Muscle of leg (tissue), 11 donors: ENCODE results near the gene OR10A3. TPM values are rescaled to one million over a fixed set of nuclear protein-coding genes. Genes with fewer than 3 reads are reported as not detected.

ENCODE experiments used
- DNase-seq: peaks from one replicate; pipeline ENCODE4 v3.0.0; 2013
- H3K27ac ChIP-seq: one replicate; pipeline ENCODE4 v1.5.1; 2013; ENCODE audit warnings: mild to moderate bottlenecking, low read length, control low read depth
- H3K27me3 ChIP-seq: one replicate; pipeline ENCODE4 v1.6.1; 2013; ENCODE audit warnings: low read length; ENCODE audit not compliant: control insufficient read depth, insufficient read depth
- H3K36me3 ChIP-seq: one replicate; pipeline ENCODE4 v1.6.1; 2013; ENCODE audit warnings: low read length; ENCODE audit not compliant: control insufficient read depth, insufficient read depth
- H3K4me1 ChIP-seq: one replicate; pipeline ENCODE4 v1.6.1; 2013; ENCODE audit warnings: low read length; ENCODE audit not compliant: control insufficient read depth, insufficient read depth
- H3K4me3 ChIP-seq: one replicate; pipeline ENCODE4 v1.5.1; 2013; ENCODE audit warnings: low read length, control low read depth
- H3K9me3 ChIP-seq: replicated peaks from 2 replicates; pipeline ENCODE4 v1.6.1; 2013; ENCODE audit warnings: low read depth, low read length; ENCODE audit not compliant: control insufficient read depth
- WGBS: methylation state at CpG from one replicate; pipeline ENCODE4 v1.1.5; 2013; ENCODE audit warnings: missing lambda C conversion rate; ENCODE audit not compliant: insufficient coverage; 5-methylcytosine and 5-hydroxymethylcytosine counted together
- polyA plus RNA-seq, 8 donors: library from polyadenylated mRNA; unstranded; fragments of 120-200 nt; gene quantifications; one replicate each; pipeline versions ENCODE4 v1.2.1 to v1.2.3, GENCODE V29; 2013; ENCODE audit warnings: inconsistent platforms in 1 of 8, low replicate concordance in 1 of 8; ENCODE audit not compliant: insufficient read length in 8 of 8, insufficient read depth in 1 of 8
- total RNA-seq: library from RNA; stranded (reverse); fragments of 120-200 nt; gene quantifications from one replicate; pipeline ENCODE4 v1.2.4, GENCODE V29; 2013

The OR10A3 gene
- total and polyA plus RNA-seq, 9 donors, result 0.04 to 0.17 (median 0.12) TPM; not detected in 6

DNA sequence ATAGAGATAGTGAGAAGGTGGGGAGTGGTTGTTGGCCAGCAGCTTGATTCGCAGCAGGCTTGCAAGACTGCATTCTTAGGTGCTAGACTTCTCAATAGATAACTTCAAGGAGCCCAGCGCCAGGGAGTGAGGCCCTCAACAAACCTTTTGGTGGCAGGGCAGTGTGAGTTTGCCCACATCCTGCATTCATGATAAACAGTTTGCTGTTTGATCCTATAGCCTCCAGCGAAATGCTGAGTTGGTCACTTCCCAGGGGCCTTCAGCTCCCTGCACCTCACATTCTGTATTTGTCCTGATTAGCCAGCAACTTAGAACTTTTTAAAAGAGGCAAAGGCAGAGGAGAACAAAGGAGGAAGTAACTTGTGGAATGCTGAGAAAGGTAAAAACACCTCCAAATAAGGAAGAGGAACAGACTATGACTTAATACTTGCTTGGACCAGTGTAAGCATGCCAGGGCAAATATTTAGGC lies 35.5 kb downstream of the OR10A3 start:
- Histone ChIP-seq H3K4me3 (no peak overlapping the region), H3K27me3 (no peaks in the 10 kb centered on the region), H3K4me1 (no peaks in the 10 kb centered on the region), H3K9me3 (no peaks in the 10 kb centered on the region), H3K36me3 (no peaks in the 10 kb centered on the region), H3K27ac (no peak overlapping the region)
- no peak for DNase-seq
- 37% methylated on average over 2 of the region's 3 CpGs for WGBS

DNA sequence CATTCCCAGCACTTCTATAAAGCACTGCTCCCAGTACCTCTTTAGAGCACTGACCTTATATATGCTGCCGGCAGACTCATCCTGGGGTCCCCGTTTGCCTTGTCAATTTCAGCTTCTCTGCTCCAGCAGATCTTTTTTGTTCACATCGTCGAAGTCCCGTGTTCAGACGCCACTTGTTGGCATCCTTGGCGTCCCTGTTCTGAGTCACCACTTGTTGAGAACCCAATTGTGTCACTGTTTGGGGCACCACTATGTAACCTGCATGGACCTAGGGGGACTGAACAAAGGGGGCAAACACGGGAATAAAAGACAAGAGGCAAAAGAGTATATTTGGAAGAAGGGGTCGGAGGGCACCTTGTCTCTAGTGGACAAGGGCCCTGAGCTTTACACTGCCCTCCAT lies 36.0 kb downstream of the OR10A3 start:
- DNase-seq, result no peak
- no peaks in the 10 kb centered on the region for H3K9me3 ChIP-seq
- no peak overlapping the region for H3K4me3 ChIP-seq
- no peaks in the 10 kb centered on the region for H3K27me3 ChIP-seq
- H3K4me1 ChIP-seq, result no peaks in the 10 kb centered on the region
- 77% methylated on average over 8 of the region's 9 CpGs for WGBS
- H3K27ac ChIP-seq, result no peak overlapping the region
- no peaks in the 10 kb centered on the region for H3K36me3 ChIP-seq

DNA sequence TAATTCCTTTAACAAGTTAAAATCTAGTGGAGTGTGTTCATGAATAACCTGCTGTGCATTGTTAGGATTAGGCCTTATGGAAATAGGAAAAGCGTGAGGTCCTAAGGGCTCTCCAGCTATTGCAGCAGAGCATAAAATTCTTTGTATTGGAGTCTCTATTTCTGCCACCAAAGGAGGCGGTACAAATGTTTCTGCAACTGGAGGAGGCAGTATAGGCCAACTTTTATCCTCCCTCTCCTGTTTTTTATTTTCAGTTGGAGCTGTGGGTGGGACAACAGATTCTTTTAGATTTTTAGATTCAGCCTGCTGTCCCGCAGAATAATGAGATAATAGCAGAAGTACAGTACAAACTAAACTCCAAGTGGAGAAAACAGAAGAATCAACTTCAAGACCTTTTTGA lies 36.6 kb downstream of the OR10A3 start:
- WGBS, result 50% methylated on average over 1 of the region's 3 CpGs
- no peaks in the 10 kb centered on the region for H3K36me3 ChIP-seq
- peak; percentile 12 for DNase-seq
- H3K9me3 ChIP-seq, result no peaks in the 10 kb centered on the region
- H3K27me3 ChIP-seq, result no peaks in the 10 kb centered on the region
- no peak overlapping the region for H3K4me3 ChIP-seq
- H3K4me1 ChIP-seq, result no peaks in the 10 kb centered on the region
- H3K27ac ChIP-seq, result no peak overlapping the region

DNA sequence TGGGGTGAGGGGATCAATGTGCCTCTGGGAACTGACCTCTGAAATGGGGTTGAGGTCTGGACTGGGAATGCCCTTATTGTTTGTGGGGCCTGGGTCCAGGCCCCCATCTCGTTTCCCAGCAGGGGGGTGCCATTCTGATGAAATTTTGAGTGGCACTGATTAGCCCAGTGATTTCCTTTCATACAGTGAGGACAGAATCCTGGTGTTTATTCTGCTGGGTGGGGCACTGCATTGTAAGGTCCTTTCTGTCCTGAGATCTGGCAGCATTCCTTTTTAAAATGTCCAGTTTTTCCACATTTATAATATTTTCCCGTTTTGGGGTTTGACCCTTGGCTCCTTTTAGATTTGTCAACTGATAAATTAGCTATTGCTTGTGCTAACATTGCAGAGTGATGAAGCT lies 37.6 kb downstream of the OR10A3 start:
- no peak for DNase-seq
- 14% methylated on average over 1 of the region's 2 CpGs for WGBS
- H3K4me3 ChIP-seq, result no peak overlapping the region
- no peak overlapping the region for H3K27ac ChIP-seq
- no peaks in the 10 kb centered on the region for H3K27me3 ChIP-seq
- no peaks in the 10 kb centered on the region for H3K9me3 ChIP-seq
- H3K36me3 ChIP-seq, result no peaks in the 10 kb centered on the region
- no peaks in the 10 kb centered on the region for H3K4me1 ChIP-seq

DNA sequence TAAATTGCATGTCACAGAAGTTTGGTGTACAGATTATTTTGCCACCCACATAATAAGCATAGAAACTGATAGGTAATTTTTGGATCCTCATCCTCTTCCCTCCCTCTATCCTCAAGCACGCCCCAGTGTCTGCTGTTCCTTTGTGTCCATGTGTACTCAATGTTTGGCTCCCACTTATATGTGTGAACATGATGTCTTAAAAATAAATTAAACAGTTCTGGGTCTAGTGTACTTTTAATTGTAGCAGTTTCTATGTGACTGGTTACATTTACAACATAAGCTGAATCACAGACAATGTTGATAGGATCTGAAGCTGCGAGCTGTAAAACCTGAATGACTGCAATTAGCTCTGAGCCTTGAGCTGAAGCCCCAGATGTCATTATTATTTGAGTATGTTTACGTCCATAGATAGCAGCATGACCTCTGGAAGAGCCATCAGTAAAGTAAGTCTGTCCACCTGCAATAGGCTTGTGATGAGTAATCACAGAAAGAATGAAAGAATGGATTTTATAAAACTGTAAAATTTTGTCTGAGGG lies 40.1 kb downstream of the OR10A3 start:
- no peak for DNase-seq
- H3K27me3 ChIP-seq, result no peaks in the 10 kb centered on the region
- no peaks in the 10 kb centered on the region for H3K4me1 ChIP-seq
- H3K9me3 ChIP-seq, result no peaks in the 10 kb centered on the region
- no peaks in the 10 kb centered on the region for H3K36me3 ChIP-seq
- no peak overlapping the region for H3K4me3 ChIP-seq
- H3K27ac ChIP-seq, result no peak overlapping the region
- WGBS, result 46% methylated on average over 2 of the region's 3 CpGs

DNA sequence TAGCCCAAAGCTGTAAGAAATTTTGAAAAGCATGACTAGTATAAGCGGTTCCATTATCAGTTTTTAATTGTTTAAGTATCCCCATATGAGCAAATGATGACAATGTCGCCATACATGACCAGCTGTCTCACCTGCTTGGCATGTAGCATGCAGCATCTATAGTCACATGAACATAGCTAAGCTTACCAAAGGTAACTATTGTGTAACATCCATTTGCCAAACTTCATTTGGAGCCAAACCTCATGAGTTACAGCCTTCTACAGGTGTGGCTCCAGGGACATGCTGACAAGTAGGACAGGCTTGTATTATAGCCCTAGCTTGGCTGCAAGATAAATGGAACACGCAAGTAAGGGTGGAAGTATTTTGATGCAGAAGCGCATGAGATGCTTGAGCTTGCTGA lies 40.8 kb downstream of the OR10A3 start:
- Histone ChIP-seq H3K36me3 (no peaks in the 10 kb centered on the region), H3K27ac (no peak overlapping the region), H3K4me3 (no peak overlapping the region), H3K4me1 (no peaks in the 10 kb centered on the region), H3K9me3 (no peaks in the 10 kb centered on the region), H3K27me3 (no peaks in the 10 kb centered on the region)
- no peak for DNase-seq
- 60% methylated on average over 1 of the region's 4 CpGs for WGBS

DNA sequence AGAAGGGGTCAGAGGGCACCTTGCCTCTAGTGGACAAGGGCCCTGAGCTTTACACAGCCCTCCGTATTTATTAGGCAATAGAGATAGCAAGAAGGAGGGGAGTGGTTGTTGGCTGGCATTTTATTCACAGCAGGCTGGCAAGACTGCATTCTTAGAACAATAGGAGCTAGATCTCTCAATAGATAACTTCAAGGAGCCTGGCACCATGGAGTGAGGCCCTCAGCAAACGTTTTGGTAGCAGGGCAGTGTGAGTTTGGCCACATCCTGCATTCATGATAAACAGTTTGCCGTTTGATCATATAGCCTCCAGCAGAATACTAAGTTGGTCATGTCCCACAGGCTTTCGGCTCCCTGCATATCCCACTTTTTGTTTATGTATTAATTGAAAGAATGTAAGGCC lies 42.1 kb downstream of the OR10A3 start:
- no peaks in the 10 kb centered on the region for H3K36me3 ChIP-seq
- no peaks in the 10 kb centered on the region for H3K27me3 ChIP-seq
- 100% methylated on average over 1 of the region's 4 CpGs for WGBS

DNA sequence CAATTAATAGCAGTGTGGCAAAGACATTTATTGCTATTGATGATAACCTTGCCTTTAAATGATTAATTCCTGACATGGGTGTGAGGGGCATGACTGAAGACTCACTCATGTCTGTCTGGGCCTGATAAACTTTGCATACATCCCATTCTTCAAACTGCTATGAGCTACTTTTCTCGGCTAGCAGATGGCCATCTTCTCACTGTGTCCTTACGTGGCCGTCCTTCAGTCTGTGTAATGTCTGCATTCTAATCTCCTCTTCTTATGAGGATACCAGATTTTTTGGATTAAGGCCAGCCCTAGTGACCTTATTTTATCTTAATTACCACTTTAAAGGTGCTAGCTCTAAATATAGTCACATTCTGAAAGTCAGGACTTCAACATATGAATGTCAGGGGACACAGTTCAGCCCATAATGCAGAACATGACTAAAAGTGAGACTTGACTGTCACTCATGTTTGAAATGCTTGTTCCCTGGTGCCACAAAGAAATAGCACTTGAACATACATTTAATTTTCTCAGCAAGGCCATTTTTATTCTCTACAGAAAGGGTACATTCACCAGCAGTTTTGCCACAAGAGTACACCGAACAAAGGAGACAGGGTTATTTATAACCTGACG lies 42.7 kb downstream of the OR10A3 start:
- Histone ChIP-seq H3K36me3 (no peaks in the 10 kb centered on the region), H3K4me3 (no peak overlapping the region), H3K27ac (no peak overlapping the region), H3K9me3 (no peaks in the 10 kb centered on the region), H3K4me1 (no peaks in the 10 kb centered on the region), H3K27me3 (no peaks in the 10 kb centered on the region)
- 80% methylated on average over 5 of the region's 5 CpGs for WGBS
- no peak for DNase-seq

More for the DNA sequence above, 42.1 kb downstream of the OR10A3 start:
- no peak overlapping the region for H3K4me3 ChIP-seq
- H3K9me3 ChIP-seq, result no peaks in the 10 kb centered on the region
- no peak for DNase-seq
- no peaks in the 10 kb centered on the region for H3K4me1 ChIP-seq
- no peak overlapping the region for H3K27ac ChIP-seq

DNA sequence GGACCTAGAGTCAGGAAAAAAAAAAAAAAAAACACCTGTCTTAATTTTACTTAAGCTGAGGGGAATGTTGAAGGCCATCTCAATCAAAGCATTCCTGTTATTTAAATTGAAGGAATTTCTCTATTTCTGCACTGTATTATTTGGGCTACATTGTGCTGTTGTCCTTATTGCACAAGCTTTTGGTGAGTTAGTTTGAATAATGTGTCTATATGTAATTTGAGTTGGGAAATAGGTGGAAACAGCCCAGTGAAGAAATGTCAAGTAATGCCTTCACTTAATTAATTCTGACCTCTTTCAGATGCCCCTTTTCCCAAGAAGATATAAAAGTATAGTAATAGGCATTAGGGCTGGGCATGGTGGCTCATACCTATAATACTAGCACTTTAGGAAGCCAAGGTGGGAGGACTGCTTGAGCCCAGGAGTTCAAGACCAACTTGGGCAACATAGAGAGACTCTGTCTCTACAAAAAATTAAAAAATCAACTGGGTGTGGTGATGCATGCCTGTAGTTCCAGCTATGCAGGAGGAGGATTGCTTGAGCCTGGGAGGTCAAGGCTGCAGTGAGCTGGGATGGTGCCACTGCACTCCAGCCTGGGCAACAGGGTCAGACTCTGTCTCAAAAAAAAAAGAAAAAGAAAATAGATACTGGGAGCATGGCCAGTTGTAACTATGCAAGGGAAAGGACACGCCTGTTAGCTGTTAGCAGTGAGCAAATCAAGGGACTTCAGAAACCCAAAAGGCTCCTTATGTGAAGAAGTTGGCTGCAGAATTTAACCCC lies 45.3 kb downstream of the OR10A3 start:
- no peak overlapping the region for H3K4me3 ChIP-seq
- WGBS, result 17% methylated on average over 1 of the region's 1 CpG
- H3K4me1 ChIP-seq, result peaks cover 2% of the 10 kb centered on the region
- H3K9me3 ChIP-seq, result no peaks in the 10 kb centered on the region
- no peaks in the 10 kb centered on the region for H3K27me3 ChIP-seq
- H3K36me3 ChIP-seq, result no peaks in the 10 kb centered on the region
- no peak for DNase-seq
- no peak overlapping the region for H3K27ac ChIP-seq

DNA sequence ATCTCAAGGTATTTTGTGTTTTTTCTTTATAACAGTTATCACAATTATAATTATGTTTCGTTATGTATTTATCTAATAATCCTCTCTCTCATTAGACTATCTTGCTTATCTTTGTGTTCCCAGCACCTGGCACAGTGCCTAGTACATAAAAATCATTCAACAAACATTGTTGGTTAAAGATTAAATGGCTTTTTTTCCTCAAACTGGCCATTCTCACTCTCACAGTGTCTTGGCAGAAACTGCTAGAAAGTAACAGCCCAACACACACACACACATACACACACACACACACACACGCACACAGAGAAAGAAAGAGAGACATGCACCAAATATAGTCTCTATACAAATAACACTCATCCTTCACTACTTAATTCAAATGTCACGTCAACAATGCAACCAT lies 47.3 kb downstream of the OR10A3 start:
- Histone ChIP-seq H3K4me3 (no peak overlapping the region), H3K9me3 (no peaks in the 10 kb centered on the region), H3K36me3 (no peaks in the 10 kb centered on the region), H3K4me1 (peaks cover 4% of the 10 kb centered on the region), H3K27ac (no peak overlapping the region), H3K27me3 (no peaks in the 10 kb centered on the region)
- DNase-seq, result no peak
- WGBS, result no CpG with 5 or more reads among the region's 3 CpGs
